ENCODE data around the gene METTL23. TPM values are rescaled to one million over a fixed set of nuclear protein-coding genes. Genes with fewer than 3 reads are reported as not detected.
A peak's percentile ranks its signal among the peaks of the same experiment; 100 is the strongest.

The METTL23 gene
- total and polyA plus RNA-seq, 11 donors = 22.1 to 33.7 (median 24.0) TPM

DNA sequence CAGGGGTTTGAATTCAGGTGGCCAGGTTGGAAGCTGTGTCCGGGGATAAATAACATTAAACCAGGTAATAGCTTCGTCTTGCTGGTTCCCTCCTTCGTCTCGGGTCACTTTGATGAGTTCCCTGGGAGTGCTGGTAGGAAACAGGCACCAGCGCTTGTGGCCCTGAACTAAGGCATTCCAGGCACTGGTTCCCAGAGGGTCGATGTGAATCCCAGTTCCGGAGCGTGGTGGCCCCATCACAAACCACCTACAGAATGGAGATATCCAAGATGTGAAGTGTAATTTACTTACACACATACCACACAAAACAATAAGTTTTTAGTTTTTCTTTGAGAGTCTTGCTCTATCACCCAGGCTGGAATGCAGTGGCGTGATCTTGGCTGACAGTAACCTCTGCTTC is 2.8 kb upstream of the METTL23 start:
- DNase-seq (no peak), ATAC-seq (no peak)
- Histone ChIP-seq H3K27me3 (no peaks in the 10 kb centered on the region), H3K4me1 (peaks cover 9 to 69% (median 54%) of the 10 kb centered on the region in 12 donors), H3K9me3 (no peaks in the 10 kb centered on the region), H3K27ac (peak overlapping the region in 1 of 12 donors; percentile 99), H3K4me3 (peak overlapping the region in 3 of 12 donors; percentile 89 to 99 (median 97)), H3K36me3 (peaks cover 3 to 68% (median 63%) of the 10 kb centered on the region in 9 donors)
- intact Hi-C loops (cut with DNase I) = loop anchor here in 1 of 10 donors (10.0 kb wide), 1 partner anchor 159 kb away; a partner anchor contains a TSS
- 90 to 95% (median 94%) methylated on average over 9 of the region's 9 CpGs for WGBS, 4 donors
- no peak for TF ChIP-seq CTCF (IDR thresholded peaks at IDR 0.05)
- no peak for TF ChIP-seq POLR2A (IDR thresholded peaks at IDR 0.05)

DNA sequence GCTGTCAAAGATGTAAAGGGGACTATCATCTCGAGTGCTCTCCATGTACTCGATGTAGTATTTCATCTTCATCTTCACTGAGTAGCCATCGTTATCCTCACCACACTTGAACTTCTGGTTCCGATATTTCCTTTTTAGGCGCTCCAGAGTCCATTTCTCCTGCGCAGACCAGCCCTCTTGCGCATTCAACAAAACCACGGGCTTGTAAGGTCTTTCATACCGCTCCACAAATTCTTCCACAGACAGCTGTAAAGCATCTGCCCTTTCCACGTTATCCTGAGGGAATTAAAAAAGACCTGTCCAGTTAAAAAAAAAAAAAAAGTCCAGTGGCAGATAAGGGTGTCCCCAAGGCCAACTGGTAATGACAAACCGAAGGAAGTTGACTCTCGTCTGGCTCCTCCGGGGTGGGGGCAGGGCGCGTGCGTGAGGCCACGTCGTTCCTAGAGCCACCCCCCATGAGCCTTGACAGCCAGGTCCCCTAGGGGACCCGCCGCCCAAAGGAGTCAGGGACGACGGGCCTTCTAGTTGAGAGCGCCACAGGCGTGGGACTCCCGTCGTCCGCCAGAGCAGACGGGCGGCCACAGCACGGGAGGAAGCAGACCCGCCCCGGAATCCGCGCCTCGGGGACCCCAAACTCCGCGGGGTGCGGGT is 934 bp upstream of the METTL23 start:
- intact Hi-C loops (cut with DNase I) = loop anchor here in 4 of 10 donors (1.0 to 10.0 kb wide), 4 partner anchors 12 to 168 kb away; partner anchors contain the start of gene SRSF2 (in 1 of the 4)
- no peak for TF ChIP-seq POLR2A (IDR thresholded peaks at IDR 0.05)
- no peak for TF ChIP-seq CTCF (IDR thresholded peaks at IDR 0.05)
- Histone ChIP-seq H3K27me3 (no peaks in the 10 kb centered on the region), H3K27ac (peak overlapping the region; percentile 96 to 100 (median 98)), H3K4me1 (peaks cover 9 to 75% (median 55%) of the 10 kb centered on the region in 12 donors), H3K36me3 (peaks cover 0 to 65% (median 54%) of the 10 kb centered on the region in 9 donors), H3K9me3 (no peaks in the 10 kb centered on the region), H3K4me3 (peak overlapping the region; percentile 71 to 99 (median 88))
- WGBS, 4 donors = 2 to 3% (median 3%) methylated on average over 25 to 38 of the region's 38 CpGs
- ATAC-seq (peak in 3 of 4 donors; percentile 48 to 64 (median 58)), DNase-seq (peak; percentile 83 to 89 (median 85))

DNA sequence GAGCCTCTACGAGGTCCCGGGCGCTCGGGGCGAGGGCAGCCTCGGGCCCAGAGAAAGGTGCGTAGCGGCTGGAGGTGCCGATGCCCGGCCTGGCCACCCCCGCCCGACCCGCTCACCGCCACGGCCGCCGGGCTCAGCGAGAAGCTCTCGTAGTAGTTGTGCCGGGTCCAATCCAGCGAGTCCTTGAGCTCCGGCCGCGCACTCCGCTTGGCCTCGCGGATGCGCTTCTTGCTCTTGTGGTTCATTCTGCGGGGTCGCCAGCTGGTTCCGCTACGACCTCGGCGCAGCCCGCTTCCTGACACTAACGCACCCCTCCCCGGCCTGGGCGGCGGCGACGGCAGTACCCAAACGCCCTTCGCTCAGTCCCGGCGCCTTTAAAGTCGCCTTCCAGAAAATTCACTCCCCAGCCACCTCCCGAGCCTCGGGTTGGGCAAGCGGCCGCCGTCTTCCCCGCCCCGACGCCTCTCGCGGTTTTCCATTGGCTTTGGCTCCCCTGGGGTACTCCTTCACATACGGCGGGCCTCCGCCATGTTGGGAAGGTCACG is 336 bp upstream of the METTL23 start, which contains the start of gene JMJD6:
JMJD6 (minus strand) TSS at position 376 of the 545 bp plus-strand sequence; CDS start at position 245, 131 bp downstream.
- Histone ChIP-seq H3K27ac (peak within 1 kb of the TSS; percentile 96 to 100 (median 98)), H3K4me3 (peak within 1 kb of the TSS; percentile 71 to 99 (median 88)), H3K9me3 (no peaks in the 10 kb centered on the region), H3K36me3 (peaks cover 0 to 64% (median 52%) of the 10 kb centered on the region in 9 donors), H3K4me1 (peaks cover 6 to 73% (median 51%) of the 10 kb centered on the region in 12 donors), H3K27me3 (no peaks in the 10 kb centered on the region)
- peak; percentile 97 to 98 (median 98) for DNase-seq
- intact Hi-C loops (cut with DNase I) = loop anchor here in 4 of 10 donors (1.0 to 10.0 kb wide), 4 partner anchors 11 to 169 kb away; partner anchors contain the start of gene SRSF2 (in 1 of the 4)
- TF ChIP-seq POLR2A (IDR thresholded peaks at IDR 0.05) (peak; percentile 53 to 90), CTCF (IDR thresholded peaks at IDR 0.05) (no peak)
- ATAC-seq = peak; percentile 93 to 96 (median 95)
- WGBS, 4 donors = 0 to 3% (median 0%) methylated on average over 7 to 60 of the region's 60 CpGs
